K562 (cell line): ENCODE measurements around the gene KIF19.

ENCODE experiments used
- CEBPZ ChIP-seq: fragments of 150-350 bp; IDR thresholded peaks from 2 replicates; pipeline ENCODE4 v1.6.1; 2014; ENCODE audit warnings: low read depth, mild to moderate bottlenecking, low read length, borderline replicate concordance
- CTCF ChIP-seq, 3 experiments: IDR thresholded peaks in 2 of 3; conservative IDR thresholded peaks in 1 of 3; 2 replicates each; pipeline ENCODE4 v1.5.1; 2011 to 2012; ENCODE audit warnings: low read length in 3 of 3, mild to moderate bottlenecking in 3 of 3, control low read depth in 2 of 3, improper control_type of control experiment in 1 of 3, inconsistent platforms in 1 of 3, low read depth in 1 of 3, mixed read lengths in 1 of 3, moderate library complexity in 1 of 3; ENCODE audit not compliant: insufficient read depth in 2 of 3
- ELF4 ChIP-seq: fragments of 450-650 bp; formaldehyde crosslinking; IDR thresholded peaks from 2 replicates; pipeline ENCODE4 v1.4.0; 2022; ENCODE audit warnings: missing genetic modification characterization
- ETV6 ChIP-seq, 3 experiments: fragments of 150-350 bp in 1 of 3; sonication (generic) in 1 of 3; formaldehyde crosslinking in 1 of 3; IDR thresholded peaks; 2 replicates each; pipeline versions ENCODE4 v1.6.1 to v1.8.0; 2014 to 2022; ENCODE audit warnings: borderline replicate concordance in 2 of 3, low read depth in 2 of 3, antibody characterized with exemption in 1 of 3, low read length in 1 of 3, mild to moderate bottlenecking in 1 of 3, missing genetic modification reagents in 1 of 3
- ID3 ChIP-seq, 2 experiments: fragments of 250-450 bp in 1 of 2; fragments of 450-650 bp in 1 of 2; sonication (Bioruptor Pico) in 1 of 2; IDR thresholded peaks; 2 replicates each; pipeline versions ENCODE4 v1.6.1 to v1.8.0; 2016 to 2021; ENCODE audit warnings: mild to moderate bottlenecking in 2 of 2, moderate library complexity in 2 of 2, missing compliant biosample characterization in 1 of 2, missing genetic modification characterization in 1 of 2
- MYC ChIP-seq, 2 experiments: fragments of 250-450 bp in 1 of 2; sonication (Bioruptor Pico) in 1 of 2; IDR thresholded peaks; 2 replicates each; pipeline versions ENCODE4 v1.5.1 to v1.6.1; 2012 to 2021; ENCODE audit warnings: low read depth in 2 of 2, borderline replicate concordance in 1 of 2, improper control_type of control experiment in 1 of 2, low read length in 1 of 2, mild to moderate bottlenecking in 1 of 2, moderate library complexity in 1 of 2
- POLR2A ChIP-seq: fragments of 450-650 bp; conservative IDR thresholded peaks from 2 replicates; pipeline ENCODE4 v1.6.1; 2016
- POLR2AphosphoS5 ChIP-seq: IDR thresholded peaks from 2 replicates; pipeline ENCODE4 v1.6.1; 2011; ENCODE audit warnings: mild to moderate bottlenecking, low read depth, low read length, moderate library complexity; ENCODE audit not compliant: control insufficient read depth, insufficient read depth
- SPI1 ChIP-seq: IDR thresholded peaks from 2 replicates; pipeline ENCODE4 v1.6.1; 2011; ENCODE audit warnings: low read depth, low read length, control low read depth, borderline replicate concordance
- USF1 ChIP-seq: sonication (generic); formaldehyde crosslinking; IDR thresholded peaks from 2 replicates; pipeline ENCODE4 v1.9.0; 2022; ENCODE audit warnings: mild to moderate bottlenecking, missing genetic modification reagents

GRCh38 chr17:74282587-74283370, 43.2 kb upstream of the KIF19 start:
- no peak for TF ChIP-seq ID3 (CRISPR knock-in tag; IDR thresholded peaks at IDR 0.05)
- 0 out of 2 replicates have a peak, but pooled peaks have one; percentile 16 for TF ChIP-seq ID3 (tag; IDR thresholded peaks at IDR 0.05)
- TF ChIP-seq ELF4: 0 out of 2 replicates have a peak, but pooled peaks have one; percentile 39
- TF ChIP-seq MYC (IDR thresholded peaks at IDR 0.05; ENCODE audit: low read depth, low read length): peak; percentile 48; the same call in 1 of the 2 replicates
- TF ChIP-seq MYC (CRISPR knock-in tag; IDR thresholded peaks at IDR 0.05; ENCODE audit: borderline replicate concordance, low read depth): no peak
- no peak for TF ChIP-seq POLR2A
- no peak for TF ChIP-seq CEBPZ
- TF ChIP-seq SPI1: peak; percentile 95
- TF ChIP-seq POLR2AphosphoS5: no peak
- TF ChIP-seq CTCF (IDR thresholded peaks at IDR 0.05 in 2 of 3, conservative IDR thresholded peaks at IDR 0.05 in 1 of 3; ENCODE audit: insufficient read depth in 2 of 3, low read depth in 1 of 3, low read length in 3 of 3): no peak
- TF ChIP-seq ETV6 (IDR thresholded peaks at IDR 0.05; ENCODE audit: borderline replicate concordance in 1 of 2, low read depth in 2 of 2, low read length in 1 of 2): no peak
- no peak for TF ChIP-seq ETV6 (CRISPR knock-in tag; IDR thresholded peaks at IDR 0.05; ENCODE audit: borderline replicate concordance)
- TF ChIP-seq USF1 (CRISPR knock-in tag): peak; percentile 70
